Activated naive CD4-positive, alpha-beta T cell treated with anti-CD3 and anti-CD28 coated beads for 36 hours (primary cell): ENCODE measurements around the gene ANAPC13. TPM values are rescaled to one million over a fixed set of nuclear protein-coding genes. Genes with fewer than 3 reads are reported as not detected.

Experiments
- CTCF ChIA-PET: fragments of 350-600 bp; sonication (Branson Sonifier 250); formaldehyde crosslinking; loops from one replicate; lab custom pipeline; 2021; ENCODE audit warnings: antibody characterized with exemption; lab: Charles Lee
- DNase-seq: peaks from one replicate; pipeline ENCODE4 v3.0.0-alpha.2; 2020
- H3K27ac Mint-ChIP-seq: one replicate; pipeline ENCODE4 v1.8.0; 2021; ENCODE audit warnings: mild to moderate bottlenecking, mixed read lengths
- H3K27me3 Mint-ChIP-seq: one replicate; pipeline ENCODE4 v1.8.0; 2021; ENCODE audit warnings: low read depth, mixed read lengths
- H3K36me3 Mint-ChIP-seq: one replicate; pipeline ENCODE4 v1.8.0; 2021; ENCODE audit warnings: low read depth, mixed read lengths
- H3K4me1 Mint-ChIP-seq: one replicate; pipeline ENCODE4 v1.8.0; 2021; ENCODE audit warnings: low read depth, mixed read lengths
- H3K4me3 Mint-ChIP-seq: one replicate; pipeline ENCODE4 v1.8.0; 2021; ENCODE audit warnings: mild to moderate bottlenecking, moderate library complexity, mixed read lengths
- H3K9me3 Mint-ChIP-seq: one replicate; pipeline ENCODE4 v1.8.0; 2021; ENCODE audit warnings: mixed read lengths
- intact Hi-C: fragments of 100-400 bp; cut with micrococcal nuclease; formaldehyde crosslinking; loops from one replicate; pipeline ENCODE4 v1.15.1; 2023
- total RNA-seq, 2 experiments: library from RNA; stranded (reverse); gene quantifications; one replicate each; pipeline ENCODE4 v1.2.3, GENCODE V29; 2021

Gene ANAPC13
- total RNA-seq, 2 experiments from 2014 or later, result 42.6 to 44.7 TPM

GRCh38 chr3:134446800-134447199 is 39.0 kb downstream of the ANAPC13 start:
- H3K9me3 Mint-ChIP-seq, result peaks cover 11% of the 10 kb centered on the region
- DNase-seq, result no peak
- no peaks in the 10 kb centered on the region for H3K36me3 Mint-ChIP-seq
- H3K4me1 Mint-ChIP-seq, result no peaks in the 10 kb centered on the region
- intact Hi-C loops, result no loop called here
- CTCF ChIA-PET, result no interaction called here
- peaks cover 17% of the 10 kb centered on the region for H3K27me3 Mint-ChIP-seq
- H3K4me3 Mint-ChIP-seq, result no peak overlapping the region
- no peak overlapping the region for H3K27ac Mint-ChIP-seq

- H3K4me1 Mint-ChIP-seq, result no peaks in the 10 kb centered on the region
- CTCF ChIA-PET, result interaction anchor here (0.5 to 1.1 kb wide), 3 partner anchors 13 to 33 kb away, joined by 3 to 4 read pairs (median 4); no protein-coding TSS in a partner anchor
These were observed 40.1 kb downstream of the ANAPC13 start for GRCh38 chr3:134445636-134446035.

GRCh38 chr3:134445095-134445494 is 40.7 kb downstream of the ANAPC13 start:
- Mint-ChIP-seq H3K9me3 (peaks cover 11% of the 10 kb centered on the region), H3K4me3 (no peak overlapping the region), H3K36me3 (no peaks in the 10 kb centered on the region), H3K4me1 (no peaks in the 10 kb centered on the region), H3K27ac (no peak overlapping the region), H3K27me3 (peaks cover 20% of the 10 kb centered on the region)
- intact Hi-C loops, result no loop called here
- DNase-seq, result no peak
- CTCF ChIA-PET, result interaction anchor here (1.1 kb wide), 1 partner anchor 13 kb away, joined by 3 read pairs; no protein-coding TSS in a partner anchor

More at GRCh38 chr3:134445636-134446035, 40.1 kb downstream of the ANAPC13 start:
- intact Hi-C loops, result no loop called here
- no peaks in the 10 kb centered on the region for H3K36me3 Mint-ChIP-seq
- DNase-seq, result no peak
- H3K9me3 Mint-ChIP-seq, result peaks cover 11% of the 10 kb centered on the region
- H3K27me3 Mint-ChIP-seq, result peaks cover 19% of the 10 kb centered on the region
- no peak overlapping the region for H3K4me3 Mint-ChIP-seq
- no peak overlapping the region for H3K27ac Mint-ChIP-seq

GRCh38 chr3:134441821-134442220 is 44.0 kb downstream of the ANAPC13 start:
- Mint-ChIP-seq H3K4me1 (no peaks in the 10 kb centered on the region), H3K27ac (no peak overlapping the region), H3K4me3 (no peak overlapping the region), H3K36me3 (no peaks in the 10 kb centered on the region), H3K27me3 (peaks cover 21% of the 10 kb centered on the region), H3K9me3 (peaks cover 11% of the 10 kb centered on the region)
- intact Hi-C loops, result no loop called here
- DNase-seq, result no peak
- CTCF ChIA-PET, result no interaction called here

GRCh38 chr3:134441321-134441720 is 44.5 kb downstream of the ANAPC13 start:
- H3K36me3 Mint-ChIP-seq, result no peaks in the 10 kb centered on the region
- CTCF ChIA-PET, result no interaction called here
- intact Hi-C loops, result no loop called here
- no peaks in the 10 kb centered on the region for H3K4me1 Mint-ChIP-seq
- H3K9me3 Mint-ChIP-seq, result peaks cover 11% of the 10 kb centered on the region
- H3K27ac Mint-ChIP-seq, result no peak overlapping the region
- H3K4me3 Mint-ChIP-seq, result no peak overlapping the region
- no peak for DNase-seq
- H3K27me3 Mint-ChIP-seq, result peaks cover 23% of the 10 kb centered on the region

GRCh38 chr3:134437211-134437752 is 48.5 kb downstream of the ANAPC13 start:
- Mint-ChIP-seq H3K9me3 (no peaks in the 10 kb centered on the region), H3K36me3 (no peaks in the 10 kb centered on the region), H3K27me3 (peaks cover 26% of the 10 kb centered on the region), H3K4me1 (no peaks in the 10 kb centered on the region), H3K27ac (no peak overlapping the region), H3K4me3 (no peak overlapping the region)
- intact Hi-C loops, result no loop called here
- CTCF ChIA-PET, result no interaction called here
- DNase-seq, result no peak

GRCh38 chr3:134432236-134432635 is 53.5 kb downstream of the ANAPC13 start:
- Mint-ChIP-seq H3K27me3 (peaks cover 20% of the 10 kb centered on the region), H3K4me1 (no peaks in the 10 kb centered on the region), H3K9me3 (no peaks in the 10 kb centered on the region), H3K36me3 (no peaks in the 10 kb centered on the region), H3K4me3 (no peak overlapping the region), H3K27ac (no peak overlapping the region)
- CTCF ChIA-PET, result interaction anchor here (1.0 to 1.1 kb wide), 2 partner anchors 13 to 17 kb away, joined by 3 to 6 read pairs; no protein-coding TSS in a partner anchor
- no peak for DNase-seq
- intact Hi-C loops, result no loop called here

- no peak for DNase-seq
- Mint-ChIP-seq H3K4me3 (no peak overlapping the region), H3K4me1 (no peaks in the 10 kb centered on the region), H3K36me3 (no peaks in the 10 kb centered on the region), H3K9me3 (no peaks in the 10 kb centered on the region), H3K27ac (no peak overlapping the region), H3K27me3 (peaks cover 15% of the 10 kb centered on the region)
- CTCF ChIA-PET, result no interaction called here
- intact Hi-C loops, result no loop called here
These were observed 54.8 kb downstream of the ANAPC13 start for GRCh38 chr3:134430950-134431445.

GRCh38 chr3:134430174-134430573 is 55.6 kb downstream of the ANAPC13 start:
- Mint-ChIP-seq H3K9me3 (no peaks in the 10 kb centered on the region), H3K27me3 (peaks cover 15% of the 10 kb centered on the region), H3K4me3 (no peak overlapping the region), H3K27ac (no peak overlapping the region), H3K4me1 (no peaks in the 10 kb centered on the region), H3K36me3 (no peaks in the 10 kb centered on the region)
- intact Hi-C loops, result no loop called here
- CTCF ChIA-PET, result no interaction called here
- no peak for DNase-seq

- no peak for DNase-seq
- Mint-ChIP-seq H3K27ac (no peak overlapping the region), H3K9me3 (no peaks in the 10 kb centered on the region), H3K4me3 (no peak overlapping the region), H3K36me3 (no peaks in the 10 kb centered on the region), H3K4me1 (no peaks in the 10 kb centered on the region), H3K27me3 (peaks cover 12% of the 10 kb centered on the region)
- CTCF ChIA-PET, result no interaction called here
- intact Hi-C loops, result no loop called here
These were observed 57.4 kb downstream of the ANAPC13 start for GRCh38 chr3:134428401-134428800.

Other genes starting within 250 kb of the ANAPC13 start
- 10 to 100 TPM; 19.5 to 19.7 TPM for gene RYK, start 235.1 kb downstream of the ANAPC13 start, total RNA-seq
- gene AMOTL2, start 111.5 kb downstream of the ANAPC13 start, total RNA-seq, result under 1 TPM in 1 of 2 experiments, not detected in 1; 0.31 TPM
- 10 to 100 TPM; 26.9 to 27.0 TPM for gene CEP63, start 72 bp upstream of the ANAPC13 start, total RNA-seq
- not detected for gene KY, start 165.0 kb upstream of the ANAPC13 start, total RNA-seq